Subcutaneous adipose tissue (tissue), 4 donors: ENCODE data around the gene SLC48A1. TPM values are rescaled to one million over a fixed set of nuclear protein-coding genes. Genes with fewer than 3 reads are reported as not detected.

Experiments used
- CTCF ChIP-seq: fragments of 450-650 bp; IDR thresholded peaks from one replicate; pipeline ENCODE4 v1.5.1; 2016; ENCODE audit warnings: low read depth, mild to moderate bottlenecking, control low read depth, antibody characterized with exemption, moderate library complexity
- total RNA-seq, 4 donors: library from RNA; depleted of rRNA; stranded (reverse); fragments of >200 nt; gene quantifications; one replicate each; pipeline ENCODE4 v1.1.0, GENCODE V29; 2016

The SLC48A1 gene
- total RNA-seq, 4 donors from 2014 or later: 18.9 to 38.4 (median 21.4) TPM

GRCh38 chr12:47813511-47814196 is 40.6 kb downstream of the SLC48A1 start:
- no peak for TF ChIP-seq CTCF

- no peak for TF ChIP-seq CTCF
Observed at GRCh38 chr12:47814539-47815170, 41.6 kb downstream of the SLC48A1 start.

- no peak for TF ChIP-seq CTCF
Observed at GRCh38 chr12:47816403-47817271, 43.6 kb downstream of the SLC48A1 start.

- no peak for TF ChIP-seq CTCF
Observed at GRCh38 chr12:47817272-47818006, 44.4 kb downstream of the SLC48A1 start.

- TF ChIP-seq CTCF: no peak
Observed at GRCh38 chr12:47818007-47818376, 45.0 kb downstream of the SLC48A1 start.

GRCh38 chr12:47818467-47819137 is 45.6 kb downstream of the SLC48A1 start:
- no peak for TF ChIP-seq CTCF
